Stimulated activated CD8-positive, alpha-beta memory T cell treated with anti-CD3 and anti-CD28 coated beads, Interleukin-4, amount 100 ng/mL, for 24 hours (primary cell): ENCODE measurements around the gene EIF2D.
"Not testable (repeated sequence)": the region's sequence is repeated elsewhere in the genome, so short reads cannot be mapped to it uniquely, and the experiment has no call there.

Source experiments
- DNase-seq: peaks from one replicate; pipeline ENCODE4 v3.0.0-alpha.2; 2020; ENCODE audit warnings: low read depth

The EIF2D gene, protein sequence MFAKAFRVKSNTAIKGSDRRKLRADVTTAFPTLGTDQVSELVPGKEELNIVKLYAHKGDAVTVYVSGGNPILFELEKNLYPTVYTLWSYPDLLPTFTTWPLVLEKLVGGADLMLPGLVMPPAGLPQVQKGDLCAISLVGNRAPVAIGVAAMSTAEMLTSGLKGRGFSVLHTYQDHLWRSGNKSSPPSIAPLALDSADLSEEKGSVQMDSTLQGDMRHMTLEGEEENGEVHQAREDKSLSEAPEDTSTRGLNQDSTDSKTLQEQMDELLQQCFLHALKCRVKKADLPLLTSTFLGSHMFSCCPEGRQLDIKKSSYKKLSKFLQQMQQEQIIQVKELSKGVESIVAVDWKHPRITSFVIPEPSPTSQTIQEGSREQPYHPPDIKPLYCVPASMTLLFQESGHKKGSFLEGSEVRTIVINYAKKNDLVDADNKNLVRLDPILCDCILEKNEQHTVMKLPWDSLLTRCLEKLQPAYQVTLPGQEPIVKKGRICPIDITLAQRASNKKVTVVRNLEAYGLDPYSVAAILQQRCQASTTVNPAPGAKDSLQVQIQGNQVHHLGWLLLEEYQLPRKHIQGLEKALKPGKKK

DNA sequence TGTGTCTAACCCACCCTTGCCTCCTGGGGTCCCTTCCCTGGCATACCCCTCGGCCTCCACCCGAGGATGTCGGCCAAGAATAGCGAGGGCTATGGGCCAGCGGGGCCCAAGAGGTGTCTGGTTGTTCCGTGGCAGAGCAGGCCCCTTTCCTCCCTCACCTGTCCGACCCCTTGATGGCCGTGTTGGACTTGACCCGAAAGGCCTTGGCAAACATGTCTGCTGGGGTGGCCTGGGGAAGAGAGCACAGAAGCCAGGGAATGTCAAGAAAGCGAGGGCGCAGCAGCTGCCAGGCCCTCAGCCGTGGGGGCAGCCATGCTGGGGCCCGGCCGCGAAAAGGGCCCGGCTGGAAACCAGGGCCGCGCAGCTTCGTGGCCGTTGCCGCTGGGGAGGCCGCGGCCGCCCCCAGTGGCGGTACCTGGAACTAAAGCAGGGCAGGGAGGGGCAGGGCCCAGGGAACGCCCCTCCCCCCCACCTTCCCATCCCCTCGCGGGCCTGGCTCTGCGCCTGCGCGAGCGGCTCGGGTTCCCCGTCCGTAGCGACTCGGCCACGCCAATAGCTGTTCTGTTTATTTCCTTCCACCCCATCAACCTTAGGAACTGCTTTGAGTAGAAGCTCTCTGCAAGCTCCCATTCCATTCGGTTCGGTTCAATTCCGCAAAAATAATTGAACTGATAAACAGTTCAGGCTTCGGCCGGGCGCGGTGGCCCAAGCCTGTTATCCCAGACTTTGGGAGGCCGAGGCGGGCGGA lies at the start of gene EIF2D:
Gene EIF2D, minus strand, starts transcription at position 337 of the 748 bp plus-strand sequence. Its CDS starts 123 bp downstream, at position 214.
- peak; percentile 92 for DNase-seq

DNA sequence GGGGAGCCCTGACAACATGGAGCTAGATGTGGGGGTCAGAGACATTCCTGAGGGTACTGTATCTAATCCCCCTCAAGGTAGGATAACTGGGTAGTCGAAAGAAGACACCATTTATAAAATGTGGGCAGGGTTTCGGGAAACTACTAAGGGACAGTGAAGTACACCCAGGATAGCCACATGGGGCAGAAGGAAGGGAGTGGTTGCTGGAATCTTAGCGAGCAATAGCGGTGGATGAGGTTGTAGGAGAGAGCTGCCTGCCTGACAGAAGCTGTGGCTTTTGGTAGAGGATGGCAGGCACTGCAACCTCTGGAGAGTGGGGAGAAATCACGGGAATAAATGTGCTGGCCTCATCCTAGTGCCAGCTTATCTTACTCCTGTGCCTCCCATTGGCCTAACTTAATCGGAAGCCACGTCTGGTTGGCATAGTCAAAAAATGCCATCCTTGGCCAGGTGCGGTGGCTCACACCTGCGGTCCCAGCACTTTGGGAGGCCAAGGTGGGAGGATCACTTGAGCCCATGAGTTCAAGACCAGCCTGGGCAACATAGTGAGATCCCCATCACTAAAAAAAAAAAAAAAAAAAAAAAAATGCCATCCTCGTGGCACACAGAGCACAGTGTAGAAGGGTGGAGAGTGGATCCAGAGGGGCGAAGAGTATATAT lies 49.0 kb upstream of the EIF2D start:
- DNase-seq = no peak

DNA sequence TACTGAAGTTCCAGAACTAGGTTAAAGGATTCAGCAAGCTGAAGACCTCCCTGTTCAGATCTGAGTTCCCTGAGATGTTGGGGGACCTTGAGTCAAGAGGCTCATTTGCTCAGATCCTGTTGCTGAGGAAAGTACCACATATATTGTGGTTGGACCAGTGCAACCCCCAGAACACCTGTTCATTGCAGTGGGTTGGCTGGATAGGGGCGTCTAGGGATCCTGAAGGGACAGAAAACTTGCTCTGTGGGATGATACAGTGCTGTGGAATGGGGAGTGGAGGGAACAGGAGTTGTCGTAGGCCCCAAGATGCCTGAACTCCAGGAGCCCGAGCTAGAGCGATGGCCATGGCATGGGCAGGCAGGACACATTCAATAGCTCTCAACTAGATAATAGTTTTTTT lies 47.9 kb upstream of the EIF2D start:
- DNase-seq = no peak

DNA sequence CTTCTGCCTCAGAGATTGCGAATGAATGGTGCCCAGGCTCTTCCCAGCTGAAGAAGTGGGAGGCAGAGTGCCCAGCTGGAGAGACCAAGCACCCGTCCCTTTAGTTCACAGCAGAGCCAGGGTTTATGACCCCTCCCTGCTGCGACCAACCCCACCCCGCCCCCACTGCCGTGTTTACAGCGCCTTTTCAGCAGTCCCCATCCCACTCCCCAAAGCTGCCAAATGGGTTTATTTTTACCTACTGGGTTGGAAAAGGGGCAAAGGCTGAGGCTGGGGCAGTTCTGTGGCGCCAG lies 46.7 kb upstream of the EIF2D start:
- no peak for DNase-seq

DNA sequence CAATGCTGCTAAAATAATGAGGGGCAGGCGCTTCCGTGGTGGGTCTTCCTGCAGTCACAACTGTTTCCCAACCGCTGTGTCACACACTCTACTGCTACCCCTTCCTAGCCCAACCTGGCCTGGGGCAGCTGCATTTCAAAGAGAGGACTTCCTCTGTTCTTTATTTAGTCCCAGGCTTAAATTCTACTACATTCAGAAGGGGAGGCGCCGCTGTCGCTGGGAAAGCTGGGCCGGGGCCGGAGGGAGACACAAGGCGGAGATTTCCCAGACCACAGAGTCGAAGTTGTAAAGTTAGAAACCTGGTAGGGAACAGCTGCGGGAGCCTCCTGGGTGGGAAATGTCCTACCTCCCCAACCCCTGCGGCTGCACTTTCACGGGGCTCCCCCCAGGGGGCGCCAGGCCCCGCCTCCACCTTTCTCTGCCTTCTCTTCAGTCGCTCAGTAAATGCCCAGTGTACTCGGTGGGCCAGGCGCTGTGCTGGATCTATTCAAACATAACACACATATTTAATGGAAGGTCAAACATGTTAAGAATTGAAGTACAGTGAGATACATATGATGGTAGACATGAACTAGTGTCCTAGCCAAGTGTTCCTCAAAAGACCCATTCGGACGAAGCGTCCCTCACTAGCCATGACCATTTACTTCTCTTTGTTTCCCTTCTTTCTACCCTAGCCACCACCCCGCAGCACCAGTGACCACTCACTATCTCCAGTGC lies 46.2 kb upstream of the EIF2D start:
- DNase-seq = no peak

DNA sequence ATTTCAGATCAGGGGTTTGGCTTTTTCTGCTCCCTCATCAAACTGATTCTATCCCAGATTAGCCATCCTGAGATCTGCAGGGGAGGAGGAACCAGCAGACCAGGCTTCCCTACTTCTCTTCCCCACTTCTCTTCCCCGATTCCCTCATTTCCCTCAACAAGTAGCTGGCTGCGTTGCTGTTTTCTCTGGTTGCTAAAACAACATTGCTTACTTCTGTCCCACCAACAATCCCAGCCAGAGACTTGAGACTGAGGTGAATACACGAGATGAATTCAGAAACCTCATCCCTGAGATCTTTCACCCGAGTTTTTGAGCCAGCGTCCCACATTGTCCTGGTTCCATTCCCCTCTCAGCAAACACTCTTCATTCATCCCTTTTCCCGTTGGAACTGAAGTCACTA lies 45.5 kb upstream of the EIF2D start:
- no peak for DNase-seq

DNA sequence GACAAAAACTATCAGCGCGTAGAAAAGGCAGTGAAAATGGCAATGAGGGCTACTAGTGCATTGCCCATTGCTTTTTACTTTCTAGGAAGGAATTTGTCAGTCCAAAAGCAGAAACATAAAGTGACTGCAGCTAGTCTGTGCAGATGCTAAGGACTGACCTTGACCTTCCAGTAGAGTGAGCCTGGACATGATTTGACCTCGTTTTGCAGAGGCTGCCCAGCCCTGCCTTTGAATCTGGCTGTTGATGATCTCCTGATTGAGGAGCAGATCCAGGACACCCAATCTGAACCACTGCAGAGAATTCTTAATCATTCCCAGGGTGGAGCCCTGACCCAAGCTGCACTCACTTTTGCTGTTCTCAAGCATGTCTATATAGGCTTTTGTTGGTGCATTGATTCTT lies 44.7 kb upstream of the EIF2D start:
- no peak for DNase-seq

DNA sequence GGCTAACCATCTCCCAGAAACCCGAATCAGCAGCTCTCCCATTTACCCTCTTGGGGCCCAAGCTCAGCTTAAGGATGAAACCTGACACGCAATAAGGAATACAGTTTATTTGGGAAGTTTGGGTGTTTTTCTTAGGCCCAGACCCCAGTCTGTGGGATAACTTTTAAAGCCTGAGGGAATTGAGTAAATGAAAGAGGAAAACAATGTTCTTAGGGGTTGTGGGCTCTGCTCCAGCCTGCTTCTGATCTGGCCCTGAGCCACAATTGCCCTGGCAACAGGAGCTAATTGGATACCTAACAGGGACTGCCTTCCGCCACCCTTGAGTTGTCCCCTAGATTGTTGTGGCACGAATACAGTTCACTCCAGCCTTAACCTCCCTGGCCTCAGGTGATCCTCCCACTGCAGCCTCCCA lies 43.2 kb upstream of the EIF2D start:
- no peak for DNase-seq

DNA sequence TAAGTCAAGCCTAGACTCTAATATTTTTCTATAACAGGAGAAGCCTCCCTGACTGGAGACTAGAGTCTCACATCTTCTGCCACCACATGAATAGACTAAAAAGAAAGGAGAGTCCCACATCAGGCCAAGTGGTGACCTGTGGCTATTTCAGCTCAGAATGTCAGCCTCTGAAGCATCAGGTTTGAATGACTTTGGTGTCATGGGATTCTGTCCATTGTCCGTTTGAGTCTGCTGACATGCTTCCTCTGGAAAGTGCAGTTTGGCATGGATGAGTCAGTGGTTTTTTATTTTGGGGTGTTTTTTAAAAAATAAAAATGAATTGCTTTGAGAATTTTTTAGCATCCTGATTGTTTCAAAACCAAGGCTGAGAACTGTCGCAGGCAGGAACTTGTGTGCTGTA lies 42.6 kb upstream of the EIF2D start:
- DNase-seq = no peak

DNA sequence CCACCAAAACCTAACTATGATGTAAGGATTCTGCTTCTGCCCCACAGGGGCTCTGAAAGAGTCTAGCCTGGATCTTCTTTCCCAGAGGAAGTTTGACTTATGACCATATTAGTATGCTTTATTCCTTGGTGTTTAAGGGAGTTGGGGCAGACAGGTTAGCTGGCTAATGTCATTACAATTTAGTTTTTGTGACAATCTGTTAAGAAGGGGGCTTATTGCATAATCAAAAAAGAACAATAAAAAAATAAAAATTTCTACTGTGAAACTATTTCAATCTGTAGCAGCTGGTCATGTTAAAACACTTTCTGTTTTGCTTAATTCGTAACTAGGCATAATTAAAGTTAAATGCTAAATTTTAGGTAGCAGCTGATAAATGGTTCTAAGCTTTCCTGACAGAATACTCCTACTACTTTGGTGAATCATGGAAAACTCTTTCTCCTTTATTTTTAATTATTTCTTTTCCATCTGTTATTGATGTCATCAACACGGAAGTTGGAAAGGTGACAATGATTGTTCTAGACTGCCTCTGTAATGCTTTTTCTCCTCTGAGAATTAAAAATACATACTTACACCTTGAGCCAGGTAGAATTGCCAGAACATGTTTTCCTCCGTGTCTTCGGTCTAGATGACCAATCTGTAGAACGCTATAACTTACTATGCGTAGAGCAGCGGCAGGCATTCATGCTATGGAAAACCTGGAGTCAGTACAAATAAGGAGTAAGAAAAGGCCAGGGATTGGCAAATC lies 41.6 kb upstream of the EIF2D start:
- no peak for DNase-seq

DNA sequence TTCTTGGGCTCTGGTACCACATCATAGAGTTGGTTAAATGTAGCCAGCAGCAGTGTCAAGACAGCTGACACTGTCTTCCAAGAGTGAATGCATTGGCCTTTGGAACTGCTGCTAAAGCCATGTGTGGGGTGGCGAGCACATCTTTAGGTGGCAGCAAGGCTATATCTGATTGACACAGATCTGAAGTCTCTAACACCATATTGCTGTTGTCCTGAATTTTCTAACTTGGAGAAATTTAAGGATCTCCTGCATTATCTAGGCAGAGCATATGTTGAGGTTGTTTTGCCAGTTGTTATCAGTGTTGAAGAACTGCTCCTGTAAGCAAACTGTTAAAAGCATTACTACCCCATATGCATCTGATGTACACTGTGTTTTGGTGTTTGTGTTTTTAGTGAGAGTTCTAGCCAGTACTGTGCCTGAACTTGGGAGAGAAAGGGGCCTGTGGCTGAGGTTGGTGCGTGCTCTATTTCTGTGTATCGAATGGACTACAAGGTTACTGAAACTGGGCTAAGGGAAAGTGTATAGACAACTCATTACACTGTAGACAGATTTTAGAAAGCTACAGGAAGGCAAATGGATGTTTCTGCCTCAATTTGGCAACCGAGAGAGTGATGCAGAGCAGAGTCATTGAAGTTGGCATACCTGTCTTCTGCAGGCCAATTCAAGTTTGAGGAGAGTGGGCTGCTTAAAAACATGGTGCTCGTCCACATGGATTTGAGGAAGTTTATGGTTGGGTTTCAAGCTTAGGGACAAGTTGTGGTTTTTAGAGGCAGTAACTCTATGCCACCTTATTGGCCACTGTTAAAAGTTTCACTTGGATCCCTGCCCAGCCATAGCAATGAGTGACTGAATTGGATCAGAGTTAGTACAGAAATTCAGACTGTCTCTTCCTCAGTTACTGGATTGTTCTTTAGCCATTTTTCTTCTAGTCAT lies 40.0 kb upstream of the EIF2D start:
- DNase-seq = no peak

DNA sequence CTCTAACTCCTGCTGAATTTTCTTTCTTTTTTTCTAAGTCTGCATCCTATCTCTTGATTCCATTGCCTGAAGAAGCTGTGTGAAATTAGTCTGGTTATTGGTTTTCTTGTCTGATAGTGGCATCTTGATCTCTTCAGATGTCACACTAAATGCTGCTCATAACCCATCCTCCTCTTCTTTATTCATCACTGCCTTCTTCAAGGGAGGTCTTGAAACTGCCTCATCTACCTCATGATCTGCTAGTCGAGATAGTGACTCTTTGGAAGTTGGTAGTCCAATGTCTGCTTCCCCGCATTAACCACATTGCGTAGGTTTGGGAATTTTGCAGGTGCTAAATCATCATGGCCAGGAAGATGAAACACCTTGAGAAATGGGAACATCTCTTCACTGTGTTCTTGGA lies 38.7 kb upstream of the EIF2D start:
- no peak for DNase-seq

DNA sequence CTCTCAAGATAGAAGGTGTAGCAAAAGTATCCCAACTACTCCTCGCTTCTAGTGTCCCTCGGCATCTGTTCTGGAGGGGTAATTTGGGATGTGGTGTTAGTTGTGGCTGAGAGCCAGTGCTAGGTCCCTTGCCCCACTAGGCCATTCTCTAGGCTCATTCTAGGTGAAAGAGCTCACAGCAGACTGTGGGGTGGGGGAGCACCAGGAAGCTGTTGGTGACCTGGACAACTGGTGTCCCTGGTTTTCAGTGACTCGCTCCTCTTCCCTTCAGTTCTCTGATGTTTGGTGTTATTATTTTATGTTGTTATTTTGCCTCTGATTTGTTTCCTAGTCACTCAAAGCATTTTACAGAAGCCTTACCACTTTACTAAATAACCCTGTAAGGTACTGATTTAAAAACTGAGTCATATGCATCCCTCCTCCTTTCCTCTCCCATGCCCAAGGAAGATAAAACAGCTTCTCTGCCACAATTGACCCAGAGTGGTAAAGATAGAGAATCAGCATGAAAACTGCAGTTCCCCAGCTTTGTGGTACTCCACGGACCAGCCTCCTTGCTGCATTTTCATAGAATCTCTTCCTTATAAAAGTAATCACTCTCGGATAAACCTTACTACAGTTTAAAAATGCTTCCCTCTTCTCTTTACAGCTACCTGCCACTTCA lies 37.1 kb upstream of the EIF2D start:
- DNase-seq = no peak

DNA sequence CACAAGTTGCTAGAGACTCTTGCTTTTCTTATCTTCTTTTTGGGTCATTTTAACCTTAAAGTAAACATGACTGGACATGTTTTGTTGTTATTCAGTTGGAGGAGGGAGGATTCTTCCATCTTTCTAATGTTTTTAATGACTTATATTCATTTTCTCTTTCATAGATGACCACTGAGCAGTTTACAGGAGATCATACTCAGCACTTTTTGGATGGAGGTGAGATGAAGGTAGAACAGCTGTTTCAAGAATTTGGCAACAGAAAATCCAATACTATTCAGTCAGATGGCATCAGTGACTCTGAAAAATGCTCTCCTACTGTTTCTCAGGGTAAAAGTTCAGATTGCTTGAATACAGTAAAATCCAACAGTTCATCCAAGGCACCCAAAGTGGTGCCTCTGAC lies 35.0 kb upstream of the EIF2D start:
- no peak for DNase-seq

DNA sequence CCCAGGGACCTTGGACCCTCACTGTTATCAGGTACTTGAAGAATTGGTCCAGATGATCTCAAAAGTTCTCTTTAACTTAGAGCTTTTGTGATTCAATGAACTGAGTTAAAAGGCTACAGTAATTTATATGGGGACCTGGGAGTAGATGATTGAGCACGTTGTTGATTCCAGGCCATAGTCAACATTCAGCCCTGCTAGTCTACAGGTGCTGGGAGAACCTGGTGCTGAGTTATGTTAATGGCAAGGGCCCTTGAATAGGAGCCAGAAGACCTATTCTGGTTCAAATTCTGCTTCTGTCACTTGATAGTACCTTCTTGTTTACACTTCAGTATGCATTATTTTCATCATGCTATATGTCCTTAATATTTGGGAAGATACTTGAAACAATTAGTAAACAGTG lies 34.2 kb upstream of the EIF2D start:
- no peak for DNase-seq

DNA sequence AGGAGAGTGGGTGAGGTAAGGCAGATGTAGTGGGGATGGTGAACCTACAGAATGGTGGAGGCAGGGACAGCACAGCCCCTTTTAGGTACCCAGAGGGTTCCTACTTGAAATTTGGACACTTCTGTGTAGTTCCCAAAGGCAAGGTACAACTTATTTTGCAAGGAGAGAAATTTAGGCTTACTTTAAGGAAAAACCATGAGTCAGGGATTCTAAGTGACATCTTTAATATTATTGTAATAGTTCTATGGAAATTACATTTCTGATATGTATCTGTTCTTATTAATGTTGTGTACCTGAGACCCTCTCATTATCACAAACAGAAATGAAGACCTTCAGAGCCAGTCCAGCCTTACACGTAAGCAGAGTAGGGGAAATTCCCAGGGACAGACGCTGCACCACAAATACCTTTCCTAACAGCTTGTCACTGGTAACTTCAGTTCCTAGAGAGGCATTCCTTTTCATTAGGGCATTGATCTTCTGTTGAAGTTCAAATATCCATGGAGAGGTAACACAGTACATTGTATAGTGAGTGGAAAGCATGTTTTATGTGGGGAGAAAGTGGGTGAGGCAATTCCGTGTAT lies 30.9 kb upstream of the EIF2D start:
- no peak for DNase-seq

DNA sequence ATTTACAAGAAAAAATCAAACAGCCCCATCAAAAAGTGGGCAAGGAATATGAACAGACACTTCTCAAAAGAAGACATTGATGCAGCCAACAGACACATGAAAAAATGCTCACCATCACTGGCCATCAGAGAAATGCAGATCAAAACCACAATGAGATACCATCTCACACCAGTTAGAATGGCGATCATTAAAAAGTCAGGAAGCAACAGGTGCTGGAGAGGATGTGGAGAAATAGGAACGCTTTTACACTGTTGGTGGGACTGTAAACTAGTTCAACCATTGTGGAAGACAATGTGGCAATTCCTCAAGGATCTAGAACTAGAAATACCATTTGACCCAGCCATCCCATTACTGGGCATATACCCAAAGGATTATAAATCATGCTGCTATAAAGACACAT lies 29.8 kb upstream of the EIF2D start:
- DNase-seq = not testable (repeated sequence)

DNA sequence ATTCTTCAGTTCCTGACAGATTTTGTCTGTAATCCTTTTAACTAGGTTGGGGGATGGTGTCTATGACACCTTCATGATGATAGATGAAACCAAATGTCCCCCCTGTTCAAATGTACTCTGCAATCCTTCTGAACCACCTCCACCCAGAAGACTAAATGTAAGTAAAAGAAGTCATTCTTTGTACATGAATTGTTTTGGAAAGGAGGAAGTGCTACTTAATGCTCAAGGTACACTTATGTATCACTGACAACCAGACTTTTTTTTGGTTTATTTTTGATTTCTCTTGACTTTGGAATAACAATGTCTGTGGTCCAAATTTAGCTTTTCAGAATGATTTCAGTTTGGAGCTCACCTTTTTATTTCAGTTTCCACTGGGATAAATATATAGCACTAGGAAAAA lies 25.3 kb upstream of the EIF2D start:
- DNase-seq = no peak

DNA sequence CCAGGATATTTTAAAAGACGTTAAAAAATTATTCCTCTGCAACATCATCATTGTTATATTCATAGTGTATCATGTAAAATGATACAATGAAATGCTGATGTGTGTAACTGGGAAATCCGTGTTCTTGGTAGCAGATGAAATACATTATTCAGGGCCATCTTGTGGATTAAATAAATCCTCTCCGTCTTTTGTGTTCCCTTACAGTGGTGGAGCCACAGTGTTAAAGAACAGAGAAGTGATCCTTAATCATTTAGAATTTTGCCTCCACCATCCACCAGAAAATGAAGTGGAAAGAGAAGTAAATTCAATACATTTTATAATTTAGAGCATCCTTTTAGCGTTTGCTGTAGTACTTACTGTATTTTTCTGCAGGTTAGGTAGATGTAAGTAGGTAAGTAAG lies 24.4 kb upstream of the EIF2D start:
- DNase-seq = no peak

DNA sequence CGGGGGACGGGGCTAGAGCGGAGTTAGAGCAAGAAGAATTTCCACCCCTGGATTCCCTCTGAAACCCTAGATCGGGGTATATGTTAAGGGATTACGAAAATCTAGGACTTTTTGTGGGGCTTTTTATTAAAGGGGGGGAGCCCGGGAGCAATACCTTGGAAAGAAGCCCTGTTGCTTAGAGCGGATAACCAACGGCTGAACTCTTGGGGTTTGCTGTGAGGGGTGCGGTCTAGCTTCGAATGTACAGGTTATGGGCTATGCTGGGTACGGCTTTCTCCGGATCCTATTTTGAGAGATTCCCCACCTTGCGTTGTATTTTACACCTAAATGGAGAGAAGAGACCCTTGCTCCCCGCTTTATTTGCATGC lies 23.7 kb upstream of the EIF2D start:
- DNase-seq = no peak
